Measurements from ENCODE around the gene GRK3.

The GRK3 gene

GRCh38 chr22:25680956-25681355, 116.5 kb downstream of the GRK3 start:
- no peaks in the 10 kb centered on the region for H3K9me2 ChIP-seq (ENCODE audit: low read depth, low read length)
- no peaks in the 10 kb centered on the region for H3K4me1 ChIP-seq (ENCODE audit: insufficient read depth, low read length, severe bottlenecking)
- no peaks in the 10 kb centered on the region for H3K79me2 ChIP-seq (ENCODE audit: insufficient read depth, low read length)
- no peak for TF ChIP-seq CTCF (IDR thresholded peaks at IDR 0.05; ENCODE audit: low read length)
- no peaks in the 10 kb centered on the region for H3K9me3 ChIP-seq (ENCODE audit: low read length)
- H2AFZ ChIP-seq (ENCODE audit: low read length), result no peak overlapping the region
- H3K27ac ChIP-seq (ENCODE audit: low read depth, low read length, poor library complexity, severe bottlenecking), result no peak overlapping the region
- no peaks in the 10 kb centered on the region for H3F3A ChIP-seq (ENCODE audit: insufficient read depth, low read length)
- no peak overlapping the region for H3K4me3 ChIP-seq (ENCODE audit: low read depth, low read length, poor library complexity, severe bottlenecking)
- H3K36me3 ChIP-seq (ENCODE audit: insufficient read depth, low read length), result no peaks in the 10 kb centered on the region
- H3K4me2 ChIP-seq (ENCODE audit: low read length), result no peak overlapping the region
- H3K27me3 ChIP-seq (ENCODE audit: insufficient read depth, low read length), result no peaks in the 10 kb centered on the region
- no peaks in the 10 kb centered on the region for H4K20me1 ChIP-seq (ENCODE audit: insufficient read depth, low read length)
- no peak overlapping the region for H3K9ac ChIP-seq (ENCODE audit: low read length)

GRCh38 chr22:25682109-25682508, 117.6 kb downstream of the GRK3 start:
- H3K9me2 ChIP-seq (ENCODE audit: low read depth, low read length), result no peaks in the 10 kb centered on the region

GRCh38 chr22:25688627-25689026, 124.2 kb downstream of the GRK3 start:
- Histone ChIP-seq H3K9me3 (ENCODE audit: low read length) (no peaks in the 10 kb centered on the region), H3K9me2 (ENCODE audit: low read depth, low read length) (no peaks in the 10 kb centered on the region), H3K27ac (ENCODE audit: low read depth, low read length, poor library complexity, severe bottlenecking) (no peak overlapping the region)

More at GRCh38 chr22:25682109-25682508, 117.6 kb downstream of the GRK3 start:
- Histone ChIP-seq H3F3A (ENCODE audit: insufficient read depth, low read length) (no peaks in the 10 kb centered on the region), H2AFZ (ENCODE audit: low read length) (no peak overlapping the region), H4K20me1 (ENCODE audit: insufficient read depth, low read length) (no peaks in the 10 kb centered on the region), H3K4me1 (ENCODE audit: insufficient read depth, low read length, severe bottlenecking) (no peaks in the 10 kb centered on the region), H3K27me3 (ENCODE audit: insufficient read depth, low read length) (no peaks in the 10 kb centered on the region), H3K36me3 (ENCODE audit: insufficient read depth, low read length) (no peaks in the 10 kb centered on the region), H3K27ac (ENCODE audit: low read depth, low read length, poor library complexity, severe bottlenecking) (no peak overlapping the region), H3K4me2 (ENCODE audit: low read length) (no peak overlapping the region), H3K4me3 (ENCODE audit: low read depth, low read length, poor library complexity, severe bottlenecking) (no peak overlapping the region), H3K79me2 (ENCODE audit: insufficient read depth, low read length) (no peaks in the 10 kb centered on the region), H3K9ac (ENCODE audit: low read length) (no peak overlapping the region), H3K9me3 (ENCODE audit: low read length) (no peaks in the 10 kb centered on the region)
- no peak for TF ChIP-seq CTCF (IDR thresholded peaks at IDR 0.05; ENCODE audit: low read length)
- no peak for TF ChIP-seq EZH2 (IDR thresholded peaks at IDR 0.05; ENCODE audit: borderline replicate concordance, low read length)

More at GRCh38 chr22:25688627-25689026, 124.2 kb downstream of the GRK3 start:
- TF ChIP-seq EZH2 (IDR thresholded peaks at IDR 0.05; ENCODE audit: borderline replicate concordance, low read length), result no peak
- TF ChIP-seq CTCF (IDR thresholded peaks at IDR 0.05; ENCODE audit: low read length), result no peak
- no peak overlapping the region for H3K4me3 ChIP-seq (ENCODE audit: low read depth, low read length, poor library complexity, severe bottlenecking)
- H3K9ac ChIP-seq (ENCODE audit: low read length), result no peak overlapping the region
- no peaks in the 10 kb centered on the region for H3F3A ChIP-seq (ENCODE audit: insufficient read depth, low read length)
- no peaks in the 10 kb centered on the region for H4K20me1 ChIP-seq (ENCODE audit: insufficient read depth, low read length)
- H3K27me3 ChIP-seq (ENCODE audit: insufficient read depth, low read length), result no peaks in the 10 kb centered on the region
- no peaks in the 10 kb centered on the region for H3K79me2 ChIP-seq (ENCODE audit: insufficient read depth, low read length)
- H3K4me2 ChIP-seq (ENCODE audit: low read length), result no peak overlapping the region
- no peak overlapping the region for H2AFZ ChIP-seq (ENCODE audit: low read length)
- H3K4me1 ChIP-seq (ENCODE audit: insufficient read depth, low read length, severe bottlenecking), result no peaks in the 10 kb centered on the region
- no peaks in the 10 kb centered on the region for H3K36me3 ChIP-seq (ENCODE audit: insufficient read depth, low read length)
